GM23248 (cell line): ENCODE measurements around the gene LRBA.

Source experiments
- EZH2 ChIP-seq: fragments of 200-600 bp; sonication (generic); IDR thresholded peaks from 2 replicates; pipeline ENCODE4 v1.6.1; 2018; ENCODE audit warnings: antibody characterized with exemption, mild to moderate bottlenecking; ENCODE audit not compliant: insufficient read depth, poor library complexity, severe bottlenecking
- EZH2phosphoT487 ChIP-seq: fragments of 200-600 bp; sonication (generic); IDR thresholded peaks from 2 replicates; pipeline ENCODE4 v1.6.1; 2018; ENCODE audit warnings: antibody characterized with exemption, moderate library complexity, mild to moderate bottlenecking, low read depth; ENCODE audit not compliant: insufficient read depth

GRCh38 chr4:150962245-150962644 lies 52.8 kb downstream of the LRBA start:
- TF ChIP-seq EZH2 (no peak), EZH2phosphoT487 (no peak)
